GM12801 (cell line): ENCODE measurements around the gene PLXNA2.

Experiments used
- TF ChIP-seq, protein P1 (sequence below): IDR thresholded peaks from one replicate; pipeline ENCODE4 v1.5.1; 2011; ENCODE audit warnings: control low read depth; ENCODE audit not compliant: insufficient read length; ENCODE audit errors: extremely low read depth

Gene PLXNA2

GRCh38 chr1:208105756-208106155, 138.4 kb downstream of the PLXNA2 start:
- TF ChIP-seq, protein P1, sequence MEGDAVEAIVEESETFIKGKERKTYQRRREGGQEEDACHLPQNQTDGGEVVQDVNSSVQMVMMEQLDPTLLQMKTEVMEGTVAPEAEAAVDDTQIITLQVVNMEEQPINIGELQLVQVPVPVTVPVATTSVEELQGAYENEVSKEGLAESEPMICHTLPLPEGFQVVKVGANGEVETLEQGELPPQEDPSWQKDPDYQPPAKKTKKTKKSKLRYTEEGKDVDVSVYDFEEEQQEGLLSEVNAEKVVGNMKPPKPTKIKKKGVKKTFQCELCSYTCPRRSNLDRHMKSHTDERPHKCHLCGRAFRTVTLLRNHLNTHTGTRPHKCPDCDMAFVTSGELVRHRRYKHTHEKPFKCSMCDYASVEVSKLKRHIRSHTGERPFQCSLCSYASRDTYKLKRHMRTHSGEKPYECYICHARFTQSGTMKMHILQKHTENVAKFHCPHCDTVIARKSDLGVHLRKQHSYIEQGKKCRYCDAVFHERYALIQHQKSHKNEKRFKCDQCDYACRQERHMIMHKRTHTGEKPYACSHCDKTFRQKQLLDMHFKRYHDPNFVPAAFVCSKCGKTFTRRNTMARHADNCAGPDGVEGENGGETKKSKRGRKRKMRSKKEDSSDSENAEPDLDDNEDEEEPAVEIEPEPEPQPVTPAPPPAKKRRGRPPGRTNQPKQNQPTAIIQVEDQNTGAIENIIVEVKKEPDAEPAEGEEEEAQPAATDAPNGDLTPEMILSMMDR, result no peak

DNA sequence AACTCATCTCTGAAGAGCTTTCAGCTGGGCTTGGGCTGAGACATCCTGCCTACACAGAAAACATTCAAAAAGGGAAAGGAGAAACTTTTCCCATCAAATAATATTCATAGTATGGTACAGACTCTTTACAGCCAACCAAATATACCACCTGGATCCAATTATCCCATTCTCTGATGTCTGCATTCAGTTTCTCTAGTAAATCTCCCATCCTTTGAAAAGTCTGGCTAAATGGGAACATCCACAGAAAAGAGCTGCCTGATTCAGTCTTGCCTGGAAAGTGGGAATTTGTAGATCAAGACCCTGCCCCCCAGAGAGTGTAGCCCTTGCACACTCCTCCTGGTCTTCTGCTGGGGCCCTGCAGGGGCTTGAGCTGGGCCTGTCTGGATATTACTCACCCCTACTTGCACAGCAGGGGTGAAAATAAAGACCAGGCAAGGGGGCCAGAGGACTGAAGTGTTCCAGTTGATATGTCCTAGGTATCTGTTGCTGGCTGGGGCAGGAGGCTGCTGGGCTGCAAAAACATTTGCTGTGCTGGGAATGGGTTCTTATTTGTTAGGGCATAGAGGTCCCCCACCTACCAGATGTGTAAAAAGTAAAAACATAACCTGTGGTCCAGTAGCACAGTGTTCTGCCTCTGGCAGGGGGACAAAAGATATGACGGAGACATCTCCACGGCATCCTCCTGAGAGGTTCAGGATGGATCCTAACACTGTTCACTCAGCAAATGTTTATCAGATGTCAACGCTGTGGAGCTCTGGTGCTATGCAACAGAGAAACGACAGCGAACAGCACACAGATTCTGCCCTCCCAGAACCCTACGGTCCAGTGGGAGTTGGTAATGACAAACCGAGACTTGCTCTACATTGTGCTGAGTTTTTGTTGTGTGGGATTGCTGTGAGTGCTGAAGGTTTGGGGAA, 140.3 kb downstream of the PLXNA2 start:
- TF ChIP-seq, protein P1, result no peak

DNA sequence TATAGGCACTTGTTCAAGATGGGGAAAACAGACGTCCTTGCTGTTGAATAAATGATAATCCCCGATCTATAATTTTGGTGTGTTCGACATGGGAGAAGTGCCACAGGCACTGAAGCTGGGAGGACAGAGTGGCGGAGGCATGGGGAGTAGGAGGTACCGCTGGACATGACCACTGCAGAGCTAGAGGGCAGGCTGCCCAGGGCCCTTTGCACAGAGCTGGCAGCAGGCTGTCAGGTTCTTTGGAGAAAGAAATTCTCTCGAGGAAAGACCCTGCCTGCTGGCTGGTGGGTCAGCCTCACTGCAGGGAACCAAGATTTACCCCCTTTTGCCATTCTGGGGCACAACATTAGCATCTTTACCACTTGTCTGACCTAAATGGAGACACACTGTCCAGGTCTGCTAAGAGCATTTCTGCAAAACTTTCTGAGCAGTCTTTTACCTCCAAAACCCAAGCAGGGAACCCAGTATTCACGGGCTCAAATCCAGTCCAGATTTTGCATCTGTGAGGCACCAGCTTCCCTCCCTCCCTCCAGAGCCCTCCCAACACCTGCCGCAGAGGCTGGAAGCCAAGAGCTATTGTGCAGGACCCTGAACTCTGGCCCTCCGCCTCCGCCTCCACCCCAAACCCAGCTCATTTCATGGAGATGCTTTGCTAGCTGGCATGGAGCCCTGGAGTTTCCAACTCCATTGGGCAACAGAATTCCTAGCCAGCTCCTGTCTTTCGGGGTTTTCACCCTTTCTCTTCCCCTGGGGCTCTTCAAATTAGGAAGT, 142.3 kb downstream of the PLXNA2 start:
- TF ChIP-seq, protein P1, result no peak

- TF ChIP-seq, protein P1, result no peak
Measured at GRCh38 chr1:208100906-208101305, 143.3 kb downstream of the PLXNA2 start.

DNA sequence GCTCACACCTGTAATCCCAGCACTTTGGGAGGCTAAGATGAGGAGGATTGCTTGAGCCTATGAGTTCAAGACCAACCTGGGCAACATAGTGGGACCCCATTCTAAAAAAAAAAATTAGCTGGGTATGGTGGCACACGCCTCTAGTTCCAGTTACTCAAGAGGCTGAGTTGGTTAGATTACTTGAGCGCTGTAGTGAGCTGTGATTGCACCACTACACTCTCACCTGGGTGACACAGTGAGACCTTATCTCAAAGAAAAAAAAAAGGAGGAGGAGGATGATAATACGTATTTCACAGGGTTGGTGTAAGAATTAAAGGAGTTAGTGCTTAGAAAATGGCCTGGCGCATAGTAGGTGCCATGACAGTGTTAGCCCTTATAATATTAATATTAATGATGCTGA, 144.1 kb downstream of the PLXNA2 start:
- TF ChIP-seq, protein P1, result no peak

DNA sequence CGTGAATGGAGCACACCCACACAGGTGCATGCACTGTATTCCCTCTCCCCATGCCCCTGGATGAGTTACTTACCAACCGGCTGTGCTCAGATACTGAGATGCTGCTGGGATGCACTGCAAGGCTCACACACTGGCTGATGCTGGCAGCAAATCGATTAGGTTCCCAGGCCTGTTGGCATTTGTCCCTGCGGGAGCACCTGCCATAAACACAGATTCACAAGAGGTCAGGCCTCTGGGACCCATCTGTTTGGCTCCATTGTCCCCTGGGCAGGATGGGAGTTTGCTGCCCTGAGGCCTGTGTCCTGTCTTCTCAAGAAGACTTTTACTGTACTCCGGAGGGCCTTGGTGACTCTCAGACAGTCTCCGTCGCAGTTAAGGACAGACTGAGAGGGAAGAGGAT, 145.4 kb downstream of the PLXNA2 start:
- TF ChIP-seq, protein P1, result no peak
